Stimulated activated CD4-positive, alpha-beta T cell treated with anti-CD3 and anti-CD28 coated beads, Interleukin-15, amount 100 ng/mL, for 48 hours (primary cell): Measurements from ENCODE around the gene MAS1.
A peak's percentile ranks its signal among the peaks of the same experiment; 100 is the strongest.
"Not testable (repeated sequence)": the region's sequence is repeated elsewhere in the genome, so short reads cannot be mapped to it uniquely, and the experiment has no call there.

Experiments
- DNase-seq, 2 donors: peaks; one replicate each; pipeline ENCODE4 v3.0.0-alpha.2; 2020; ENCODE audit warnings: low read depth in 2 of 2

Gene MAS1

DNA sequence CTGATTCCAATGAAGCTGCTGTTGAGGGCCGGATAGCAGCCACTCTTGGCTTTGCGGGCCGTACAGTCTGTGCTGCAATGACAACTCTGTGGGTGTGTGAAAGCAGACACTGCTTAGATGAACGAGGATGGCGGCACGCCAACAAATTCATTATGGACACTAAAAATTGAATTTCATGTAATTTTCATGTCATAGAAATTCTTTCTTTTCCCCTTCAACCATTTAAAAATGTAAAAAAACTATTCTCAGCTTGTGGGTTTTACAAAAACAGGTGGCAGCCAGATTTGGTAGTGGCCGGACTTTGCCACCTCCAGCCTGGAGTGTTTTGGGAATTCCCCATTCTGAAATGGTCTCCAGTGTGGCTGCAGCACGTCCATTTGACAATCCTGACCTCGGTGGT, 26.0 kb downstream of the MAS1 start:
- no peak for DNase-seq

GRCh38 chr6:159919011-159919511, 28.3 kb downstream of the MAS1 start:
- DNase-seq = no peak

DNA sequence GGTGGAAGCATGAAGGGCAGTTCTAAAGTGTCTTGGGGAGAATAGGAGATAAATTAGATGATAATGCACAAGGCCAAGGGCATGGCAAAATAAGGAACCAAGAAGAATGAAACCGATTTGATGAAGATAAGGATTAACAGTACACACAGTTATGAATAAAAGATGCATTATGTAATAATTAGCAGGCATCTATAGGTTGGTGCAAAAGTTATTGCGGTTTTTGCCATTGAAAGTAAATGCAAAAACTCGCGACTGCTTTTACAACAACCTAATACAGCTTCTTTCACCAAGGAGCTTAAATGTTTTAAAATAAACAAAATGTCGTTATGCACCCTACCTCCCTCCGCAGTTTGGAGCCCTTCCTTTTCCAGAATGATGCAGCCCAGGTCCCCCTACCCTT, 29.0 kb downstream of the MAS1 start:
- DNase-seq = no peak

GRCh38 chr6:159924150-159924549, 33.4 kb downstream of the MAS1 start:
- not testable (repeated sequence) for DNase-seq

DNA sequence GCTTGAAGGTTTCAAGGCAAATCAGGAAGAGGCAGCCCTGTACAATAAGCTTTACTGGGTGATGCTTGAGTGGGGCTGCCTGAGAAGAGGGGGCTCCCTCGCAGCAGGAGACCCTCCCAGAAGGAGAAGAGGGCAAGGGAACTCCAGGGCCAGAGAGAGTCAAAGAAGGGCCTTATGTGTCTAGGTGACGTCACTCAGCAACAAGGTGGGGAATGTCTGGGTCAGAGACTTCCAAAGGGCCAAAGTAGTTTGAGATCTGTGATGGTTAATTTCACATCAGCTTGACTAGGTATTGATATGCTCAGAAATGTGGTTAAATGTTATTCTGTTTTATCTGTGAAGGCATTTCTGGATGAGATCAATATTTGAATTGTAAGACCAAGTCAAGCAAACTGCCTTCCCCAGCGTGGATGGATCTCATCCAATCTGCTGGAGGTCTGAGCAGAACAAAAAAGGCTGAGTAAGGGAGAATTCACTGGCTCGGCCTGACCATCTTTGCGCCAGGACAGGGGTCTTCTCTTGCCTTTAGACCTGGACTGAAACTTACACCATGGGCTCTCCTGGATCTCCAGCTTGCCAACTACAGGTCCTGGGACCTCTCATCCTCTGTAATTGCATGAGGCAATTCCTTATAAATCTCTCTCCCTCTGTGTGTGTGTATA, 35.9 kb downstream of the MAS1 start:
- no peak for DNase-seq

GRCh38 chr6:159929819-159930218, 39.0 kb downstream of the MAS1 start:
- peak; percentile 5 to 32 for DNase-seq

DNA sequence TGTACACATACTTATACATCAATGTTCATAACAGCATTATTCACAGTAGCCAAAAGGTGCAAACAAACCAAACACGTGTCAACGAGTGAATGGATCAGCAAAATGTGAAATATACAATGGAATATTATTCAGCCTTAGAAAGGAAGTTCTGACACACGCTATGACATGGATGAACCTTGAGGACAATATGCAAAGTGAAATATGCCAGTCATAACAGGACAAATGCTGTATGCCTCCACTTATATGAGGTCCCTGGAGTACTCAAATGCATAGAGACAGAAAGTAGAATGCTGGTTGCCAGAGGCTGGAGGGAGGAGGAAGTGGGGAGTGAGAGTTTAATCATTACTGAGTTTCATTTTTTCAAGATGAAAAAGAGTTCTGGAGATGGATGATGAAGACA, 40.3 kb downstream of the MAS1 start:
- peak in 1 of 2 donors; percentile 33 for DNase-seq

GRCh38 chr6:159931846-159932245, 41.1 kb downstream of the MAS1 start:
- DNase-seq = no peak

- DNase-seq = no peak
These were observed 42.3 kb downstream of the MAS1 start for GRCh38 chr6:159933077-159933476.

DNA sequence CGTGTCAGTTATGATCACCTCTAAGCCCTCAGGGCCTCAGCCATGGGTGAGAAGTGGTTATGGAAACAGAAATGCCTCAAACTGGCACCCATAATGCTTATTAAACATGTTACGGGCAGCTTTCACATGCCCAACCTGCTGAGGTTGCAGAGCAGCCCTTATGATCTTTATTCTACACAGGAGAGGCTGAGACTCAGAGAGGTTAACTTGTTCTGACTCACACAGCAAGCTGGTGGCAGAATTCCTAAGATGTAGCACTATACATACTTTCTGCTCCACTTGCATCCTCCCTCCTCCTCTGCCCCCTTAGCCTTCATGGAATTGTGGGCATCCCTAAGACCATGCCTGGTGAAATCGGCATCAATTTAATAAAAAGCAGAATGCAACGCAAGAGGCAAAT, 43.4 kb downstream of the MAS1 start:
- no peak for DNase-seq

DNA sequence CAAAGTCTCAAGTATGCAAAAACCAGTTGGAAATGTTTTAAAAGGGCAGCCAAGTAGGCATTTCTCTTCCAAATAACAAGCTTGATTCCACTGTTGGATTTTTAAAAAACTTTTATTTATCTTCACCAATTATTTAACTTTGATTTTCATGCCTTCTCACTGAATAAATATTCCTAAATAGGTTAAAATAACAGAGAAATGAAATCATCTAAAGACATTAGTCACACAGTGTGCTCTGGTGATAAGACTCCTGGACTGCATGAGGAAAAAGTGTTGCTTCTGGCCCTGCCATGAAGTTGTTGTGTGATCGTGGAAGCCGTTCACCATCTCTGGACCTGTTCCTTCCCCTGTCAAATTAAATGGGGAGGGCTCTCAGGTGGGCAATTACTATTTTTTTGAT, 44.3 kb downstream of the MAS1 start:
- no peak for DNase-seq

DNA sequence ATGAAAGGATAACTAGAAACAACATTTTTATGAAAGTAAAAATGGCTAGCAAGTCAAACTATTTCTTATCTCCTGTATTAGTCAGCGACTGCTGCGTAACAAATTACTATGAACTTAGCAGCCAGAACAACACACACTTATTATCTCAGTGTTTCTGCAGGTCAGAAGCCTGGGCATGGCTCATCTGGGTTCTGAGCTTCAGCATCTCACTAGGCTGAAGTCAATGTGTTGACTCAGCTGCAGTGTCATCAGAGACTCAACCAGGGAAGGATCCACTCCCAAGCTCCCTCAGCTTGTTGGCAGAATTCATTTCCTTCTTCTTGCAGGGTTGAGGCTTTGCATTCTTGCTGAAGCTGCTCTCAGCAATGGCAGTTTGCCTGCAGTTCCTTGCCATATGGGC, 44.8 kb downstream of the MAS1 start:
- DNase-seq = no peak

DNA sequence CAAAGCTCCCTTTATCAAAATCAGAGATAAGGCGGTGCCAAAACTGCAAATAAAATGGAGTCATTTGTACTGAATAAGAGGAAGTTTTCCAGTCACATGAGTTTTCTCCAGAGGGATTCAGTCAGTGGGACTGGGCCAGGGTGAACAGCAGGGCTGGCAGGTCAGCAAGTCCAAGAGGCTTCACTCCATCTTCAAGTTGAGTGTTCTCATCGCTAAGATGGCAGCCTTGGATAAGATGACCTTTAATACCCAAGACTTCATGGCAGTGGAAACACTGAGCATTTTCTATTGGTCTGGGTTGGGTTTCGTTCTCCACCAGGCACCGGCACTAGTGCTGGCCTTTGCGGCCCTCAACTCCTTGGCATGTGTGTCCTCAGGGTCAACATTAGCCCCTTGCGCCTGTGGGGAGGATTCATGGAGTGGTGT, 48.8 kb downstream of the MAS1 start:
- DNase-seq = no peak
